T-helper 22 cell (primary cell): ENCODE results near the gene CATSPERE.
"Not testable (repeated sequence)": the region's sequence is repeated elsewhere in the genome, so short reads cannot be mapped to it uniquely, and the experiment has no call there.

ENCODE experiments used
- DNase-seq: peaks from one replicate; pipeline ENCODE4 v3.0.0-alpha.2; 2020; ENCODE audit warnings: low read depth

The CATSPERE gene

DNA sequence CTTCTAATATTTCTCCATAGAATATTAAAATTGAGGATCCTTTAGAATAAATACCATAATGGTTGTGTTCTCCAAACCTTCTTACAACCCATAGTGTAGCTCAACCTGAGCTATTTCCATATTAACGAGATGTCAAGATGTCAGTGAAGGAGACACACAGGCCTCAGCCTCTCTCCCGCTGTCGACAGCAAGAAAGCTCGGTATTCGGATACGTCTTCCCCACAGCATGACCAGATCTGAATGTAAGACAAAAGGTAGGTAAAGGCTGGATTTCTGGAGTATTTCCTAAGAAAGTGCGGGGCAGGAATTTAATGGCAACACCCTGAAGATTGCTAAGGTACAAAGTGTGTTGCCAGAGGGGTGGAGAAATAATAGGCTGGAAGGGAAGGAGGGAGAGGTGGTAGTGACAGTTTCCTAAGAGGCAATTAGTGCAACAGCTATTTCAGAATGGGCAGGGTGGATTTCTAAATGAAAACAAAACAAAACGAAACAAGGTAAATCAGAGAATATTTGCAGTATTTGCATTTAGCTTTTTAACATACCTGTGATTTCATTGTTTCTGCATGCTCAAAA lies 11.1 kb upstream of the CATSPERE start:
- DNase-seq = no peak

GRCh38 chr1:244450597-244451538 lies 10.2 kb upstream of the CATSPERE start:
- DNase-seq = peak; percentile 40

GRCh38 chr1:244451539-244451950 lies 9.5 kb upstream of the CATSPERE start, which contains the start of gene ADSS2:
ADSS2 (minus strand) TSS chr1:244451909; CDS start chr1:244451817, 92 bp downstream.
- no peak for DNase-seq

- peak; percentile 98 for DNase-seq
These were observed 8.9 kb upstream of the CATSPERE start for GRCh38 chr1:244451951-244452795.

- DNase-seq = no peak
These were observed 6.7 kb upstream of the CATSPERE start for GRCh38 chr1:244454412-244454811.

- no peak for DNase-seq
These were observed 4.5 kb upstream of the CATSPERE start for GRCh38 chr1:244456586-244456985.

DNA sequence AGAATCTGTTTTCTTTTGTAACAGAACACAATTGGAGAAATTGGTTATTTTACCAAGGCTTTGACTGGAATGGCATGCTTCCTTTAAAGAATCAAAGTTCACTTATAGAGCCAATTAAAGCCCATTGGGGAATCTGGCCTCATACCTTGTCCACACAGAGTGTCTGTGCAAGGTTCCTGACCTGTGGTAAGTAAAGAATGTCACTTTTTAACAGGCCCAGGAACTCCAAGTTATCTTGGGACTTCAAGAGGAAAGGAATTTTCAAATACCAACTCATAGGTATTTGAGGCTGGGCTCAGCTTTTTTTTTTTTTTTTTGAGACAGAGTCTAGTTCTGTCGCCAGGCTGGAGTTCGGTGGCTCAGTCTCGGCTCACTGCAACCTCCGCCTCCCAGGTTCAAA lies 2.3 kb upstream of the CATSPERE start:
- DNase-seq = no peak

GRCh38 chr1:244460197-244460596 lies 876 bp upstream of the CATSPERE start:
- DNase-seq = no peak

GRCh38 chr1:244466724-244467123 lies 5.7 kb downstream of the CATSPERE start:
- no peak for DNase-seq

DNA sequence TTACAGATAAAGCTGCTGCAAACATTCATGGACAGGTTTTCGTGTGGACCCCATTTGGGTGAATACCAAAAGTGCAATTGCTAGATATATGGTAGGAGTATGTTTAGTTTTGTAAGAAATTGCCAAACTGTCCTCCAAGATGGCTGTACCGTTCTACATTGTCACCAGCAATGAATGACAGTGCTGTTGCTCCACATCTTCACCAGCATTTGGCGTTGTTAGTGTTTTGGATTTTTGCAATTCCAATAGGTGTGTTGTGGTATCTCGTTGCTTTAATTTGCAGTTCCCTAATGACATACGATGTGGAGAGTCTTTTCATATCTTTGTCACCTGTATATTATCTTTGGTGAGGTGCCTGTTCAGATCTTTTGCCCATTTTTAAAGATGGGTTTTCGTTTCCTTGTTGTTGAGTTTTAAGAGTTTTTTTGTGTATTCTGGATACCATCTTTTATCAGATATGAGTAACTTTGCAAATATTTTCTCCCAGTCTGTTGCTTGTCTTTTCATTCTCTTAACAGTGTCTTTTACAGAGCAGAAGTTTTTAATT lies 12.1 kb downstream of the CATSPERE start:
- DNase-seq = no peak

DNA sequence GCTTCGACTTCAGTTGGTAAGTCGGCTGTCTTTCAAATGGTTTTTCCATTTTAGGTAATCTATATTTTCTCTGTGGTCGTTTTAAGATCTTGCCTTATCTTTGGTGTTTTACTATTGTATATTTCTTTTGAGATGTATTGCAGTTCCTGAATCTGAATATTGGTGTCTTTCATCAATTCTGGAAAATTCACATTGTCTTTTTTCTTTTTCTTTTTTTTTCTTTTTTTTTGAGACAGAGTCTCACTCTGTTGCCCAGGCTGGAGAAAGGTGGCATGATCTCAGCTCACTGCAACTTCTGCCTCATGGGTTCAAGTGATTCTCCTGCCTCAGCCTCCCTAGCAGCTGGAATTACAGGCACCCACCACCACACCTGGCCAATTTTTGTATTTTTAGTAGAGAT lies 23.9 kb downstream of the CATSPERE start:
- not testable (repeated sequence) for DNase-seq

- DNase-seq = no peak
These were observed 33.6 kb downstream of the CATSPERE start for GRCh38 chr1:244494653-244495052.

GRCh38 chr1:244496186-244496585 lies 35.1 kb downstream of the CATSPERE start:
- DNase-seq = no peak

GRCh38 chr1:244497805-244498204 lies 36.7 kb downstream of the CATSPERE start:
- no peak for DNase-seq

DNA sequence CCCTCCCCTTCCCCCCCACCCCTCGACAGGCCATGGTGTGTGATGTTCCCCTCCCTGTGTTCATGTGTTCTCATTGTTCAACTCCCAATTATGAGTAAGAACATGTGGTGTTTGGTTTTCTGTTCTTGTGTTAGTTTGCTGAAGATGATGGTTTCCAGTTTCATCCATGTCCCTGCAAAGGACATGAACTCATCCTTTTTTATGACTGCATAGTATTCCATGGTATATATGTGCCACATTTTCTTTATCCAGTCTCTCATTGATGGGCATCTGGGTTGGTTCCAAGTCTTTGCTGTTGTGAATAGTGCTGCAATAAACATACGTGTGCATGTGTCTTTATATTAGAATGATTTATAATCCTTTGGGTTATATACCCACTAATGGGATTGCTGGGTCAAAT lies 38.4 kb downstream of the CATSPERE start:
- not testable (repeated sequence) for DNase-seq

GRCh38 chr1:244500515-244500914 lies 39.4 kb downstream of the CATSPERE start:
- not testable (repeated sequence) for DNase-seq

- no peak for DNase-seq
These were observed 41.6 kb downstream of the CATSPERE start for GRCh38 chr1:244502630-244503029.

- DNase-seq = no peak
These were observed 52.4 kb downstream of the CATSPERE start for GRCh38 chr1:244513493-244513892.

DNA sequence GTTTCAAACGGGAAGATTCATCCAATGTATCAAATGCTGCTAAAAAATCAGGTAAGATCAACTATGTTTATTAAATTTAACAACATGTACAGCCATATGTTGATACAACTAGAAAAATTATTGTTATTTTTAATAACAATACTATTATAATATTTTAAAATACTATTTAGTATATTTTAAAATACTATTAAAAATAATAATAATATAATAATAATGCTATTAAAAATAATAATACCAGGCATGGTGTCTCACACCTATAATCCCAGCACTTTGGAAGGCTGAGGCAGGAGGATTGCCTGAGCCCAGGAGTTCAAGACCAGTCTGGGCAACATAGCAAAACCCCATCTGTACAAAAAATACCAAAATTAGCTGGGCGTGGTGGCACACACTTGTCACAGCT lies 54.6 kb downstream of the CATSPERE start:
- no peak for DNase-seq

GRCh38 chr1:244536316-244536715 lies 75.2 kb downstream of the CATSPERE start:
- no peak for DNase-seq

- no peak for DNase-seq
These were observed 84.4 kb downstream of the CATSPERE start for GRCh38 chr1:244545511-244545910.

DNA sequence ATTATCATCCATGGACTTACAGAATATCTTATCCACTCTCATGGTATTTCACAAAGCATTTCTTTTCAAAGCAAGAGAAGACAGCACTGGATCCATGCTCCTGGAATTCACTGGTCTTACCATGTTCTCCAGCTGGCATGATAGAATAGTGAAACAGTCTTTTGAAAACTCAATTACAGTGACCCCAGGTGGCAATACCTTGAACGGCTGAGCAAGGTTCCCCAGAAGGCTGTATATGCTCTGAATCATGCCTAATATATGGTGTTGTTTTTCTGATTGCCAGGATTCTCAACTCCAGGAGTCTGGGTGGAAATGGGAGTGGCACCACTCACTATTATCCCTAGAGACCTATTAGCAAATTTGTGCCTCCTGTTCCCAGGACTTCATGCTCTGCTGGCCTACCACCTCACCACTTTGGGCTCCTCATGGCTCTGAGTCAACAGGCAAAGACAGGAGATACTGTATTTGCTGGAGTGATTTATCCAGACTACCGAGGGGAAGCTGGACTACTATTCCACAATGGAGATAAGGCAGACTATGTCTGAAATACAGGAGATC lies 87.6 kb downstream of the CATSPERE start:
- DNase-seq = no peak
